LHCN-M2 (cell line): ENCODE data around the gene HYOU1. TPM values are rescaled to one million over a fixed set of nuclear protein-coding genes. Genes with fewer than 3 reads are reported as not detected.
"Not testable (repeated sequence)": the region's sequence is repeated elsewhere in the genome, so short reads cannot be mapped to it uniquely, and the experiment has no call there.

Source experiments
- DNase-seq: peaks from one replicate; pipeline ENCODE4 v3.0.0-alpha.2; 2012; ENCODE audit warnings: low read depth
- total RNA-seq: library from RNA; depleted of rRNA; stranded (reverse); fragments of >200 nt; gene quantifications from 2 replicates; pipeline ENCODE4 v1.2.3, GENCODE V29; 2014; rRNA removed

Gene HYOU1
- total RNA-seq, 1 experiment from 2014 or later, result 96.4 TPM

- peak; percentile 94 for DNase-seq
Observed at GRCh38 chr11:119018074-119018938, 38.7 kb downstream of the HYOU1 start, which contains the start of the genes RPS25 and TRAPPC4. TSS of gene RPS25 (minus strand) at chr11:119018343. CDS start at chr11:119018284, 59 bp downstream. TSS of gene TRAPPC4 (plus strand) at chr11:119018766. CDS start at chr11:119018796, 30 bp downstream.

GRCh38 chr11:119017377-119017776, 39.6 kb downstream of the HYOU1 start:
- not testable (repeated sequence) for DNase-seq

- DNase-seq, result no peak
Observed at GRCh38 chr11:119016216-119017009, 40.6 kb downstream of the HYOU1 start.

GRCh38 chr11:119015054-119015611, 41.9 kb downstream of the HYOU1 start:
- no peak for DNase-seq

- DNase-seq, result no peak
Observed at GRCh38 chr11:119014209-119014924, 42.6 kb downstream of the HYOU1 start.

- DNase-seq, result no peak
Observed at GRCh38 chr11:119012629-119013170, 44.3 kb downstream of the HYOU1 start.

GRCh38 chr11:119011476-119012053, 45.4 kb downstream of the HYOU1 start:
- DNase-seq, result no peak

- DNase-seq, result no peak
Observed at GRCh38 chr11:119006656-119007055, 50.3 kb downstream of the HYOU1 start.

GRCh38 chr11:119000906-119001305, 56.1 kb downstream of the HYOU1 start:
- peak; percentile 26 for DNase-seq

- DNase-seq, result peak; percentile 68
Observed at GRCh38 chr11:118998822-118999221, 58.2 kb downstream of the HYOU1 start.

GRCh38 chr11:118998388-118998717, 58.7 kb downstream of the HYOU1 start:
- no peak for DNase-seq

GRCh38 chr11:118997627-118998387, 59.2 kb downstream of the HYOU1 start, which contains the start of gene CENATAC:
TSS of gene CENATAC (plus strand) at chr11:118998138. CDS start at chr11:118998198, 60 bp downstream.
- DNase-seq, result peak; percentile 89

GRCh38 chr11:118996926-118997626, 59.9 kb downstream of the HYOU1 start:
- DNase-seq, result peak; percentile 52

Other genes starting within 250 kb of the HYOU1 start
- gene CXCR5, start 173.3 kb downstream of the HYOU1 start, total RNA-seq, result not detected in 2 replicates
- 7.4 and 10.3 TPM in 2 replicates for gene BCL9L, start 131.3 kb downstream of the HYOU1 start, total RNA-seq
- not detected in 2 replicates for gene UPK2, start 100.9 kb downstream of the HYOU1 start, total RNA-seq
- gene FOXR1, start 85.4 kb downstream of the HYOU1 start, total RNA-seq, result not detected in 2 replicates
- gene CENATAC, start 59.1 kb downstream of the HYOU1 start, total RNA-seq, result 15.3 and 20.1 TPM in 2 replicates
- gene RPS25, start 38.9 kb downstream of the HYOU1 start, total RNA-seq, result 627 and 1,078 TPM in 2 replicates
- gene TRAPPC4, start 38.4 kb downstream of the HYOU1 start, total RNA-seq, result 72.8 and 82.6 TPM in 2 replicates
- gene SLC37A4, start 26.3 kb downstream of the HYOU1 start, total RNA-seq, result 16.4 and 21.5 TPM in 2 replicates
- 22.3 and 25.1 TPM in 2 replicates for gene VPS11, start 10.6 kb upstream of the HYOU1 start, total RNA-seq
- gene HMBS, start 27.7 kb upstream of the HYOU1 start, total RNA-seq, result 10.4 and 13.4 TPM in 2 replicates
- 38.9 and 51.5 TPM in 2 replicates for gene DPAGT1, start 44.6 kb upstream of the HYOU1 start, total RNA-seq
- 7.6 and 9.3 TPM in 2 replicates for gene C2CD2L, start 50.1 kb upstream of the HYOU1 start, total RNA-seq
- 9.0 and 11.1 TPM in 2 replicates for gene HINFP, start 64.4 kb upstream of the HYOU1 start, total RNA-seq
- 0.06 TPM in 2 replicates for gene ABCG4, start 91.8 kb upstream of the HYOU1 start, total RNA-seq
- 8.7 and 9.4 TPM in 2 replicates for gene NLRX1, start 111.5 kb upstream of the HYOU1 start, total RNA-seq
- not detected in 2 replicates for gene NHERF4, start 128.3 kb upstream of the HYOU1 start, total RNA-seq
- 18.1 and 18.3 TPM in 2 replicates for gene CBL, start 149.1 kb upstream of the HYOU1 start, total RNA-seq